Measurements from ENCODE around the gene ANKH. TPM values are rescaled to one million over a fixed set of nuclear protein-coding genes. Genes with fewer than 3 reads are reported as not detected.

ANKH gene
- total RNA-seq, 1 experiment from 2014 or later = 13.9 TPM

DNA sequence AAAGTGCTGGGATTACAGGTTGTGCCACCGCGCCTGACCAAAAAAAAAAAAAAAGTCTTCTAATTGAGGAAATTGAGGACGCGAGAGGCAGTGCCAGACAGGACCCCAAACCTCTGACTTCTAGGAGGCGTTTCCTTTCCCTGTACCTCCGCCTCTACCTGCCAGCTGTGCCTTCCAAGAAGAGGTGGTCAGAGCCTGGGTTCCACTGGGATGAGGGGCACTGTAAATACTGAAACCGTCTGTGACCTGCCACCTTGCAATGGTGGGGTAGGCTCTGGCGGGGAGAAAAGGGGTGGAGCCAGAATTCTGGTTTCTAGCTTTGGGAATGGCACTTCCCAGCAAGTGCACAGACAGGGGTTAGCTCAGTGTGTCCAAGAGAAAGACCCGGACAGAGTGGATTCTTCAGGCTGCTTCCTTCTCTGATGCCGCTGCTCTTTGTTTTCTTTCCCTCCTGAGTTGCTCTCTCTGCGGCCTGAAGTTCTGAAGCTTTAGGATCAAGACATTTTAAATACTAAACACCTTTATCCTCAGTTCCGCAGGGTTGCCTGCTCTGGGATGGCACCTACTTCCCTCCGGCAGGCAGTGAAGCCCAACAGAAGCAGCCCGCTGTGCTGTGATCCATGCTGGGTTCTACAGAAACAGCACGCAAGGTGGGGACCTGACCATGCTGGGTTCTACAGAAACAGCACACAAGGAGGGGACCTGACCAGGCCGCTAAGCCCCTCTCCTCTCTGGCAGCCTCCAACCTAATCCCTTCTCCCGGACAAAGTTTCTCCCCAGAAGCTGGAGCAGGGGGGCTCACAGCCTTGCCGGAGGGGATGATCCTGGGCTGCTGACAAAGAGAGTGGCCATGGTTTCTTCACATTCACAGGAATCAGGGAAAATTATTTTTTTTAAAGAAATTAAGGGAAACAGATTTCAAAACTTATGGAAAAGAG, 141.9 kb downstream of the ANKH start:
- BruUV-seq (replicated peaks) = no TSS peak
- Histone ChIP-seq H3K36me3 (ENCODE audit: insufficient read depth, low read length, poor library complexity, severe bottlenecking) (no peaks in the 10 kb centered on the region), H3K27me3 (replicated peaks; ENCODE audit: insufficient read depth, low read depth, low read length, poor library complexity) (no peaks in the 10 kb centered on the region), H3K9me3 (ENCODE audit: low read depth, low read length, poor library complexity, severe bottlenecking) (no peaks in the 10 kb centered on the region), H3K27ac (ENCODE audit: low read depth, low read length, poor library complexity, severe bottlenecking) (no peak overlapping the region), H3K4me3 (ENCODE audit: low read depth, low read length, poor library complexity, severe bottlenecking) (no peak overlapping the region), H3K4me1 (ENCODE audit: insufficient read depth, low read length, poor library complexity, severe bottlenecking) (no peaks in the 10 kb centered on the region)
- ChIA-PET CTCF (no interaction called here), POLR2A (ENCODE audit: low non-redundant PET) (no interaction called here)
- DNase-seq (ENCODE audit: low spot score) = no peak
- TF ChIP-seq, protein P1, sequence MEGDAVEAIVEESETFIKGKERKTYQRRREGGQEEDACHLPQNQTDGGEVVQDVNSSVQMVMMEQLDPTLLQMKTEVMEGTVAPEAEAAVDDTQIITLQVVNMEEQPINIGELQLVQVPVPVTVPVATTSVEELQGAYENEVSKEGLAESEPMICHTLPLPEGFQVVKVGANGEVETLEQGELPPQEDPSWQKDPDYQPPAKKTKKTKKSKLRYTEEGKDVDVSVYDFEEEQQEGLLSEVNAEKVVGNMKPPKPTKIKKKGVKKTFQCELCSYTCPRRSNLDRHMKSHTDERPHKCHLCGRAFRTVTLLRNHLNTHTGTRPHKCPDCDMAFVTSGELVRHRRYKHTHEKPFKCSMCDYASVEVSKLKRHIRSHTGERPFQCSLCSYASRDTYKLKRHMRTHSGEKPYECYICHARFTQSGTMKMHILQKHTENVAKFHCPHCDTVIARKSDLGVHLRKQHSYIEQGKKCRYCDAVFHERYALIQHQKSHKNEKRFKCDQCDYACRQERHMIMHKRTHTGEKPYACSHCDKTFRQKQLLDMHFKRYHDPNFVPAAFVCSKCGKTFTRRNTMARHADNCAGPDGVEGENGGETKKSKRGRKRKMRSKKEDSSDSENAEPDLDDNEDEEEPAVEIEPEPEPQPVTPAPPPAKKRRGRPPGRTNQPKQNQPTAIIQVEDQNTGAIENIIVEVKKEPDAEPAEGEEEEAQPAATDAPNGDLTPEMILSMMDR (conservative IDR thresholded peaks at IDR 0.05; ENCODE audit: low read depth, low read length) = no peak
- intact Hi-C loops (cut with micrococcal nuclease; ENCODE audit: unreplicated experiment) = loop anchor here (5.0 kb wide), 1 partner anchor 143 kb away; the partner anchor contains the start of gene ANKH

GRCh38 chr5:14728459-14728938, 143.1 kb downstream of the ANKH start:
- no TSS peak for BruUV-seq (replicated peaks)
- Histone ChIP-seq H3K27me3 (replicated peaks; ENCODE audit: insufficient read depth, low read depth, low read length, poor library complexity) (no peaks in the 10 kb centered on the region), H3K9me3 (ENCODE audit: low read depth, low read length, poor library complexity, severe bottlenecking) (no peaks in the 10 kb centered on the region), H3K27ac (ENCODE audit: low read depth, low read length, poor library complexity, severe bottlenecking) (no peak overlapping the region), H3K36me3 (ENCODE audit: insufficient read depth, low read length, poor library complexity, severe bottlenecking) (no peaks in the 10 kb centered on the region), H3K4me3 (ENCODE audit: low read depth, low read length, poor library complexity, severe bottlenecking) (no peak overlapping the region), H3K4me1 (ENCODE audit: insufficient read depth, low read length, poor library complexity, severe bottlenecking) (no peaks in the 10 kb centered on the region)
- TF ChIP-seq, protein P1 (conservative IDR thresholded peaks at IDR 0.05; ENCODE audit: low read depth, low read length) = no peak
- no peak for TF ChIP-seq EZH2 (IDR thresholded peaks at IDR 0.05; ENCODE audit: borderline replicate concordance, low read depth, low read length, poor library complexity, severe bottlenecking)
- POLR2A ChIA-PET (ENCODE audit: low non-redundant PET) = no interaction called here
- intact Hi-C loops (cut with micrococcal nuclease; ENCODE audit: unreplicated experiment) = loop anchor here (5.0 kb wide), 1 partner anchor 144 kb away; the partner anchor contains the start of gene ANKH
- CTCF ChIA-PET = no interaction called here
- DNase-seq (ENCODE audit: low spot score) = no peak

DNA sequence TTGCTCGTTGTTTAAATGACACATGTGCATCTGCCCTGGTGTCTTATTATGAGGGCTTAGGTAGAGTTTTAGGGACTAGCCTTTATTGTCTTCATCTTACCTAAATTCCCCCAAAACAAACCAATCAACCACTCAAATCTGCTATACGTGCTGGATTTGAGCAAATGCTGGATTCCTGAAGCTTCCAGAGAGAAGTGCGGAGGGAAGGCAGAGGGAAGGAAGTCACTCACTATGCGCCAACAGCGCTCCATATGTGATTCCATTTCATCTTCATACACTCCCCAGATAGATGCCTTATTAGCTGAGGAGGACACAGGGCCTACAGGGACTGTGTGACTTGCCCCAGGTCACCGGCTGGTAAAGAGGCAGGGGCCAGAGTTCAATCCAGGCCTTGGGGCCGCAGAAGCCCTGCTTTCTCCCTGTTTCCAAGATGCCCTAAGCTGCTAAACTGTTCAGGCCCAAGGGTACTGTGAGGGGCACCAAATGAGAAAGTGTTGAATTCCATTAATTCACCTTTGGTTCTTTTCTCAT, 143.6 kb downstream of the ANKH start:
- no peak overlapping the region for H3K27ac ChIP-seq (ENCODE audit: low read depth, low read length, poor library complexity, severe bottlenecking)
- POLR2A ChIA-PET (ENCODE audit: low non-redundant PET) = no interaction called here

More for the DNA sequence above, 143.6 kb downstream of the ANKH start:
- intact Hi-C loops (cut with micrococcal nuclease; ENCODE audit: unreplicated experiment) = loop anchor here (1.0 to 5.0 kb wide), 3 partner anchors 144 to 286 kb away; partner anchors contain the start of gene ANKH
- no peak for DNase-seq (ENCODE audit: low spot score)
- H3K27me3 ChIP-seq (replicated peaks; ENCODE audit: insufficient read depth, low read depth, low read length, poor library complexity) = no peaks in the 10 kb centered on the region
- no peak overlapping the region for H3K4me3 ChIP-seq (ENCODE audit: low read depth, low read length, poor library complexity, severe bottlenecking)
- H3K36me3 ChIP-seq (ENCODE audit: insufficient read depth, low read length, poor library complexity, severe bottlenecking) = no peaks in the 10 kb centered on the region
- no peaks in the 10 kb centered on the region for H3K9me3 ChIP-seq (ENCODE audit: low read depth, low read length, poor library complexity, severe bottlenecking)
- no peaks in the 10 kb centered on the region for H3K4me1 ChIP-seq (ENCODE audit: insufficient read depth, low read length, poor library complexity, severe bottlenecking)
- BruUV-seq (replicated peaks) = no TSS peak
- CTCF ChIA-PET = no interaction called here
- TF ChIP-seq EZH2 (IDR thresholded peaks at IDR 0.05; ENCODE audit: borderline replicate concordance, low read depth, low read length, poor library complexity, severe bottlenecking) = no peak
- TF ChIP-seq, protein P1 (conservative IDR thresholded peaks at IDR 0.05; ENCODE audit: low read depth, low read length) = no peak
